Cardiac muscle cell (in vitro differentiated cells and primary cell): ENCODE results near the gene CYP1A2. TPM values are rescaled to one million over a fixed set of nuclear protein-coding genes. Genes with fewer than 3 reads are reported as not detected.

ENCODE experiments used
- DNase-seq, 2 donors: peaks; one replicate each; pipeline versions ENCODE4 v3.0.0 to v3.0.0-alpha.2; 2010 to 2017; ENCODE audit warnings: low read depth in 1 of 2, low spot score in 1 of 2
- H3K27ac ChIP-seq: fragments of 200-600 bp; sonication (generic); 2 replicates; pipeline ENCODE4 v1.5.1; 2016
- H3K27me3 ChIP-seq: fragments of 200-600 bp; sonication (generic); 2 replicates; pipeline ENCODE4 v1.6.0; 2016; ENCODE audit warnings: control low read depth
- H3K36me3 ChIP-seq: fragments of 200-600 bp; sonication (generic); 2 replicates; pipeline ENCODE4 v1.5.1; 2016; ENCODE audit warnings: control low read depth
- H3K4me1 ChIP-seq: fragments of 200-600 bp; sonication (generic); 2 replicates; pipeline ENCODE4 v1.8.1; 2017; ENCODE audit warnings: low read depth, mild to moderate bottlenecking, mixed run types
- H3K4me3 ChIP-seq: fragments of 200-600 bp; sonication (generic); 2 replicates; pipeline ENCODE4 v1.5.1; 2016; ENCODE audit warnings: mild to moderate bottlenecking
- H3K9me3 ChIP-seq: fragments of 200-600 bp; sonication (generic); 2 replicates; pipeline ENCODE4 v1.5.1; 2017; ENCODE audit warnings: low read depth, mild to moderate bottlenecking, control low read depth
- polyA plus RNA-seq: library from polyadenylated mRNA; unstranded; fragments of >200 nt; fragmentation: Nextera tagmentation; extraction: Ambion mirVana; gene quantifications from 2 replicates; pipeline ENCODE4 v1.2.1, GENCODE V29; 2016
- total RNA-seq: library from RNA; depleted of rRNA; stranded (reverse); fragments of >200 nt; gene quantifications from 2 replicates; pipeline ENCODE4 v1.2.3, GENCODE V29; 2016
- TF ChIP-seq, protein P1 (sequence below): IDR thresholded peaks from 2 replicates; pipeline ENCODE4 v1.5.1; 2012; ENCODE audit warnings: low read depth, mild to moderate bottlenecking, low read length

Gene CYP1A2
- total and polyA plus RNA-seq, 2 experiments from 2014 or later, result not detected

DNA sequence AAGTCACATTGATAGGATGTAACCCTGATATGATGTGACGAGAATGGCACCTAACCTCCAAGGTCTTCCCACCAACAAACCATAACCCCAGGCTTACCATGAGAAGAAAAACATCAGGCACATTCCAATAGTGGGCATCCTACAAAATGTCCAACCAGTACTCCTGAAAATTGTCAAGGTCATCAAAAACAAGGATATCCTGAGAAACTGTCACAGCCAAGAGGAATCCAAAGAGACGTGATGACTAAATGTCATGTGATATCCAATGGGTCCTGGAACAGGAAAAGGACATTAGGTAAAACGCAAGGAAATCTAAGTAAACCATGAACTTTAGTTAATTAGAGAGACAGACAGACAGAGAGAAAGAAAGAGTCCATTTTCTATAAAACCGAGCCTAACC lies 2.3 kb upstream of the CYP1A2 start:
- TF ChIP-seq, protein P1, sequence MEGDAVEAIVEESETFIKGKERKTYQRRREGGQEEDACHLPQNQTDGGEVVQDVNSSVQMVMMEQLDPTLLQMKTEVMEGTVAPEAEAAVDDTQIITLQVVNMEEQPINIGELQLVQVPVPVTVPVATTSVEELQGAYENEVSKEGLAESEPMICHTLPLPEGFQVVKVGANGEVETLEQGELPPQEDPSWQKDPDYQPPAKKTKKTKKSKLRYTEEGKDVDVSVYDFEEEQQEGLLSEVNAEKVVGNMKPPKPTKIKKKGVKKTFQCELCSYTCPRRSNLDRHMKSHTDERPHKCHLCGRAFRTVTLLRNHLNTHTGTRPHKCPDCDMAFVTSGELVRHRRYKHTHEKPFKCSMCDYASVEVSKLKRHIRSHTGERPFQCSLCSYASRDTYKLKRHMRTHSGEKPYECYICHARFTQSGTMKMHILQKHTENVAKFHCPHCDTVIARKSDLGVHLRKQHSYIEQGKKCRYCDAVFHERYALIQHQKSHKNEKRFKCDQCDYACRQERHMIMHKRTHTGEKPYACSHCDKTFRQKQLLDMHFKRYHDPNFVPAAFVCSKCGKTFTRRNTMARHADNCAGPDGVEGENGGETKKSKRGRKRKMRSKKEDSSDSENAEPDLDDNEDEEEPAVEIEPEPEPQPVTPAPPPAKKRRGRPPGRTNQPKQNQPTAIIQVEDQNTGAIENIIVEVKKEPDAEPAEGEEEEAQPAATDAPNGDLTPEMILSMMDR, result no peak
- Histone ChIP-seq H3K36me3 (no peaks in the 10 kb centered on the region), H3K27ac (no peak overlapping the region)

DNA sequence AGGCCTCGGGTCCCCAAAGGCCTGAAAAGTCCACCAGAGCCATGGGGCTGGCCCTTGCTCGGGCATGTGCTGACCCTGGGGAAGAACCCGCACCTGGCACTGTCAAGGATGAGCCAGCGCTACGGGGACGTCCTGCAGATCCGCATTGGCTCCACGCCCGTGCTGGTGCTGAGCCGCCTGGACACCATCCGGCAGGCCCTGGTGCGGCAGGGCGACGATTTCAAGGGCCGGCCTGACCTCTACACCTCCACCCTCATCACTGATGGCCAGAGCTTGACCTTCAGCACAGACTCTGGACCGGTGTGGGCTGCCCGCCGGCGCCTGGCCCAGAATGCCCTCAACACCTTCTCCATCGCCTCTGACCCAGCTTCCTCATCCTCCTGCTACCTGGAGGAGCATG lies 1.2 kb downstream of the CYP1A2 start:
- TF ChIP-seq, protein P1, result no peak

More for the DNA sequence above, 2.3 kb upstream of the CYP1A2 start:
- H3K4me3 ChIP-seq, result no peak overlapping the region
- H3K4me1 ChIP-seq, result no peaks in the 10 kb centered on the region
- H3K9me3 ChIP-seq, result no peaks in the 10 kb centered on the region
- DNase-seq, result no peak
- H3K27me3 ChIP-seq, result peaks cover 3% of the 10 kb centered on the region

DNA sequence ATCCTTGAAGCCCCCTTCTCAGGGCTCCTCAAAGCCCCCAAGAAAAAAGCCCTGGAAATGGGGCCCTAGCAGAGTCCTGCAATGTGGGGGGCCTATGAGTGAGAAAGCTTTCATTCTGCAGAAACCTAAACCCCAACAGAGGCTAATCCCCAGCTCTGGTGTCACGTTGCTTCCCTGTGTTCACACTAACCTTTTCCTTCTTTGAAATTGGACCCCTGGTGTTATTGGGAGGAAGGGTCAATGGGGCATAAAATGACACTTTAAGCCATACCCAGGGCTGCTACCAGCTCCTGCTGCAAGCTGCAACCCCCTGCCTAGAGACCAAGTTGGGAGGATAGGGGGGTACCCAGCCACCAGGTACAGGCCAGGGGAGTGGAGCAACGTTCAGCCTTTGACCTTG lies 2.1 kb downstream of the CYP1A2 start:
- Histone ChIP-seq H3K27me3 (no peaks in the 10 kb centered on the region), H3K9me3 (no peaks in the 10 kb centered on the region), H3K27ac (no peak overlapping the region), H3K4me1 (no peaks in the 10 kb centered on the region), H3K4me3 (no peak overlapping the region), H3K36me3 (no peaks in the 10 kb centered on the region)
- TF ChIP-seq, protein P1, result no peak
- no peak for DNase-seq

More for the DNA sequence above, 1.2 kb downstream of the CYP1A2 start:
- DNase-seq, result no peak
- H3K27ac ChIP-seq, result no peak overlapping the region
- H3K9me3 ChIP-seq, result no peaks in the 10 kb centered on the region
- H3K36me3 ChIP-seq, result no peaks in the 10 kb centered on the region
- H3K27me3 ChIP-seq, result peaks cover 3% of the 10 kb centered on the region
- H3K4me1 ChIP-seq, result no peaks in the 10 kb centered on the region
- H3K4me3 ChIP-seq, result no peak overlapping the region

DNA sequence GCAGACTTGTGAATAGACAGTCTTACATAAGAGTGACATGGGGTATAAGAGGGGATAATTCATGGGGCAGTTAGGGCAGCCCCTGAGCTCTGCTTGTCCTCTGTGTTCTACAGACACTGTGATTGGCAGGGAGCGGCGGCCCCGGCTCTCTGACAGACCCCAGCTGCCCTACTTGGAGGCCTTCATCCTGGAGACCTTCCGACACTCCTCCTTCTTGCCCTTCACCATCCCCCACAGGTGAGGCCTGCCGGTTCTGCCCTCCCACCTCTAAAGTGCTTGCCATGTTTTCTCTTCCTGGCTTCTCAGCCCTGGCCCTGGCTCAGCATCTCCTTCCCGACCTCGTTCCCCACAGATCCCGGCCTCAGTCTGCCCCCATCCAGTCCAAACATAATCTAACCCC lies 3.4 kb downstream of the CYP1A2 start:
- H3K4me1 ChIP-seq, result no peaks in the 10 kb centered on the region
- DNase-seq, result no peak
- TF ChIP-seq, protein P1, result no peak
- no peak overlapping the region for H3K27ac ChIP-seq
- no peaks in the 10 kb centered on the region for H3K36me3 ChIP-seq
- no peaks in the 10 kb centered on the region for H3K27me3 ChIP-seq
- no peaks in the 10 kb centered on the region for H3K9me3 ChIP-seq
- no peak overlapping the region for H3K4me3 ChIP-seq

DNA sequence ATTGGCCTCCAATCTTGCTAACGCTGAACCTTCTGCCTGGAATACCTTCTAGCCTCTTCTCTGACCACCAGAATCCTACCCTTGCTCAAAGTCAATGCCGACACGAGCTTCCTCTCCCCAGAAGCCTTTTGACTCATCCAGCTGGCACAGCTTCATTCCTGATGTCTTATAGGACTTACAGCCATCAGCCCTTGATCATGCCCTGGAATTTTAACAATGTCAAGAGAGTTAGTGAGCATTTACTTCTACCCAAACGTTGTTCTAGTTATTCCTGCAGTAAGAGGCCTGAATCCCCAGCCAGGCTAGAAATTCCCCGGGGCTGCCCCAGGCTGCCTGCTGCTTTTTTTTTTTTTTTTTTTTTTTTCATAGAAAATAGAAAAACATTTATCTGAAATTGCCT lies 3.9 kb downstream of the CYP1A2 start:
- no peaks in the 10 kb centered on the region for H3K27me3 ChIP-seq
- H3K36me3 ChIP-seq, result no peaks in the 10 kb centered on the region

More for the DNA sequence above, 3.9 kb downstream of the CYP1A2 start:
- TF ChIP-seq, protein P1, result no peak
- Histone ChIP-seq H3K27ac (no peak overlapping the region), H3K9me3 (no peaks in the 10 kb centered on the region), H3K4me3 (no peak overlapping the region), H3K4me1 (no peaks in the 10 kb centered on the region)
- DNase-seq, result peak in 1 of 2 donors; percentile 53
